Stimulated activated memory B cell treated with anti-CD40 and anti-IgM and Interleukin-4, amounts not matched to agents 10 μg/mL and 1 μg/mL and 100 μg/mL, for 72 hours (primary cell): ENCODE data around the gene ARRB1.
A peak's percentile ranks its signal among the peaks of the same experiment; 100 is the strongest.
"Not testable (repeated sequence)": the region's sequence is repeated elsewhere in the genome, so short reads cannot be mapped to it uniquely, and the experiment has no call there.

Experiments used
- ATAC-seq: fragments of 150-1000 bp; cut with Tn5 transposase; 2 replicates; pipeline ENCODE4 v1.10.0; 2021
- H3K27ac Mint-ChIP-seq: one replicate; pipeline ENCODE4 v1.8.0; 2022; ENCODE audit warnings: mild to moderate bottlenecking, mixed read lengths
- H3K27me3 Mint-ChIP-seq: one replicate; pipeline ENCODE4 v1.8.0; 2022; ENCODE audit warnings: mixed read lengths
- H3K36me3 Mint-ChIP-seq: one replicate; pipeline ENCODE4 v1.8.0; 2022; ENCODE audit warnings: mixed read lengths
- H3K4me1 Mint-ChIP-seq: one replicate; pipeline ENCODE4 v1.8.0; 2022; ENCODE audit warnings: mixed read lengths
- H3K4me3 Mint-ChIP-seq: one replicate; pipeline ENCODE4 v1.8.0; 2022; ENCODE audit warnings: mild to moderate bottlenecking, moderate library complexity, mixed read lengths
- H3K9me3 Mint-ChIP-seq: one replicate; pipeline ENCODE4 v1.8.0; 2022; ENCODE audit warnings: mixed read lengths

ARRB1 gene

GRCh38 chr11:75380245-75380644 is 28.8 kb upstream of the ARRB1 start:
- H3K27me3 Mint-ChIP-seq, result no peaks in the 10 kb centered on the region
- H3K27ac Mint-ChIP-seq, result peak overlapping the region; percentile 23
- H3K4me1 Mint-ChIP-seq, result peaks cover 13% of the 10 kb centered on the region
- no peaks in the 10 kb centered on the region for H3K36me3 Mint-ChIP-seq
- ATAC-seq, result no peak
- H3K4me3 Mint-ChIP-seq, result no peak overlapping the region
- no peaks in the 10 kb centered on the region for H3K9me3 Mint-ChIP-seq

DNA sequence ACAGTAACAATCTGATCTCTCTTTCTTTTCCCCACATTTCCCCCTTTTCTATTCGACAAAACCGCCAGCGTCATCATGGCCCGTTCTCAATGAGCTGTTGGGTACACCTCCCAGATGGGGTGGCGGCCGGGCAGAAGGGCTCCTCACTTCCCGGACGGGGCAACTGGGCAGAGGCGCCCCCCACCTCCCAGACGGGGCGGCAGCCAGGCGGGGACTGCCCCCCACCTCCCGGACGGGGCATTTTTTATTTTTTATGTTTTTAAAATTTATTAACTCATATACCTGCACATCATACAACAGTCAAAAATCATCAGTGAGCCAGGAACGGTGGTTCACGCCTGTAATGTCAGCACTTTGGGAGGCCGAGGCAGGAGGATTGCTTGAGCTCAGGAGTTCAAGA is 27.3 kb upstream of the ARRB1 start:
- H3K4me3 Mint-ChIP-seq, H3K4me1 Mint-ChIP-seq, H3K9me3 Mint-ChIP-seq, H3K27me3 Mint-ChIP-seq, H3K27ac Mint-ChIP-seq, H3K36me3 Mint-ChIP-seq, ATAC-seq: not testable (repeated sequence)

DNA sequence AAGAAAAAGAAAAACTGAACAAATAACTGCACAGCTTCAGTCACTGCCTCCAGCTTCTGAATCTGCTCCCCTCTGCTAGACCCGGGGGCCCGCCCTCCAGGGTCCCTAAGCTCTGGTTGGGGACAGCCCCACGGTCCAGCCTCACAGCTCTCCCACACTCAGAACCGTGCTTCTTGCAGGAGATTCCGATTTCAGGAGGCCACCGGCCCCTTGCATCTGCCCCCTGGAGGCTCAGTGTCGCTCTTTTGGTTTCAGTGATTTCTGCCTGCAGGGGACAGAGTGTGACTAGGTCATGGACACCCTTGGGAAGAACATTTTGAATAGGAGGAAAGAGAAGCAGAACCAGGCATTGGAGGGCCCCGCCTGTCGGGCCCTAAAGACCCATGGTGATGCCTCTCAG is 24.7 kb upstream of the ARRB1 start:
- Mint-ChIP-seq H3K36me3 (no peaks in the 10 kb centered on the region), H3K27me3 (no peaks in the 10 kb centered on the region), H3K27ac (no peak overlapping the region), H3K9me3 (no peaks in the 10 kb centered on the region), H3K4me1 (peaks cover 7% of the 10 kb centered on the region), H3K4me3 (no peak overlapping the region)
- no peak for ATAC-seq

DNA sequence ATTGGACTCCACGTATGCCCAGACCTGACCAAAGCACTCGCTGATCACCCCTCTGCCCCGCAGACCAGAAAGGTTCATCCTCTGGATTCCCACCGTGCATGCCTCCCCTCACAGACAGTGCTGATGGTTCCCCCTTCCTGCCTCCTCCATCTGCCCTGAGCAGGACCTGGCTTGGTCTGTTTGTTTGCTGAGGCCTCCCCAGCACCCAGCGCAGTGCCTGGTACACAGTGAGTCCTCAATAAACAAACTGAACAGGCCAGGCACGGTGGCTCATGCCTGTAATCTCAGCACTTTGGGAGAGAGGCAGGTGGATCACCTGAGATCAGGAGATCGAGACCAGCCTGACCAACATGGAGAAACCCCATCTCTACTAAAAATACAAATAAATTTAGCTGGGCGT is 24.2 kb upstream of the ARRB1 start:
- Mint-ChIP-seq H3K4me3 (no peak overlapping the region), H3K27ac (no peak overlapping the region), H3K4me1 (peaks cover 1% of the 10 kb centered on the region), H3K27me3 (no peaks in the 10 kb centered on the region), H3K9me3 (no peaks in the 10 kb centered on the region), H3K36me3 (no peaks in the 10 kb centered on the region)
- no peak for ATAC-seq

GRCh38 chr11:75374646-75375045 is 23.2 kb upstream of the ARRB1 start:
- H3K36me3 Mint-ChIP-seq, result no peaks in the 10 kb centered on the region

GRCh38 chr11:75373201-75373600 is 21.7 kb upstream of the ARRB1 start:
- H3K27ac Mint-ChIP-seq, result no peak overlapping the region
- no peaks in the 10 kb centered on the region for H3K27me3 Mint-ChIP-seq
- H3K36me3 Mint-ChIP-seq, result no peaks in the 10 kb centered on the region
- peaks cover 6% of the 10 kb centered on the region for H3K4me1 Mint-ChIP-seq
- no peaks in the 10 kb centered on the region for H3K9me3 Mint-ChIP-seq
- H3K4me3 Mint-ChIP-seq, result no peak overlapping the region
- no peak for ATAC-seq

More at GRCh38 chr11:75374646-75375045, 23.2 kb upstream of the ARRB1 start:
- Mint-ChIP-seq H3K27me3 (no peaks in the 10 kb centered on the region), H3K4me3 (no peak overlapping the region), H3K27ac (no peak overlapping the region), H3K4me1 (peaks cover 6% of the 10 kb centered on the region), H3K9me3 (no peaks in the 10 kb centered on the region)
- no peak for ATAC-seq

DNA sequence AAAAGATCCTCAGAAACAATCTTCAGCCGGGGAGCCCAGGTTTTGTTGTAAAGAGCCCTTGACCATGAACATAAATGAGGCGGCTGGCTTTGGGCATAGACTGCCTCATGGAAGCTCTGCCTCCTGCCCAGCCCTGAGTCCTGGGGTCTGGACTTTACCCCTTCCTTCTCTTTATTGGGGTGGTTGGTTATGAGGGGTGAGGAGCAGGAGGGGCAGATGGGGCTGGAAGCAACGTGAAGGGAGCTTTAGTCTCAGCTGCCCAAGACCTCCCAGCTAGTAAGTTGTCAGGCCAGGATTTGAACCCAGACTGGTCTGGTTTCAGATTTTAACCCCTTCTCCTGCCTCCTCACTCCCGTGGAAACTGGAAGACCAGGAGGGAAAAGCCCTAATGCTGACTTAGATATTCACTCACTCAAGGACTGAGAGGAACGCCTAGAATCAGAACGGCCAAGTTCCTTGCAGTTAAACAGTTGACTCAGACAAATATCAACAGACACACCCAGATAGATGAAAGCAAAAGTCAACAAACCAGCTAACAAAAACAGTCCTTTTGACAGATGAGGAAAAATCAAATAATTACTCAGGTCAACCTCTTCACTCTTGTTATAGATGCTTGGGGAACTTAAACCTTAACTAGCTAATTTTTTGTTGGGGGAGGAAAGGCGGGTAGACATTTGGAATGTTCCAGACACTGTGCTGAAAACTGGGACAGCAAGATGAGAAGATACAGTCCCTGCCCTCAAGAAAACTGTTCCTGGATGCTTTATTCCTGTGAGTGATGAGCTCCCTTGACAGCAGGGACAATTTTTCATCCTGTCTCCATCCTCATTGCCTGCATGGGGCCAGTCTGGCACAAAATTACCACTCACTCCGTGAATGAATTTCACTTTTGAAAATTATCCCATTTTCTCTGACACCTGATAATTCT is 20.8 kb upstream of the ARRB1 start:
- ATAC-seq, result no peak
- Mint-ChIP-seq H3K4me1 (peaks cover 6% of the 10 kb centered on the region), H3K9me3 (no peaks in the 10 kb centered on the region), H3K36me3 (no peaks in the 10 kb centered on the region), H3K27me3 (no peaks in the 10 kb centered on the region), H3K27ac (no peak overlapping the region), H3K4me3 (no peak overlapping the region)

DNA sequence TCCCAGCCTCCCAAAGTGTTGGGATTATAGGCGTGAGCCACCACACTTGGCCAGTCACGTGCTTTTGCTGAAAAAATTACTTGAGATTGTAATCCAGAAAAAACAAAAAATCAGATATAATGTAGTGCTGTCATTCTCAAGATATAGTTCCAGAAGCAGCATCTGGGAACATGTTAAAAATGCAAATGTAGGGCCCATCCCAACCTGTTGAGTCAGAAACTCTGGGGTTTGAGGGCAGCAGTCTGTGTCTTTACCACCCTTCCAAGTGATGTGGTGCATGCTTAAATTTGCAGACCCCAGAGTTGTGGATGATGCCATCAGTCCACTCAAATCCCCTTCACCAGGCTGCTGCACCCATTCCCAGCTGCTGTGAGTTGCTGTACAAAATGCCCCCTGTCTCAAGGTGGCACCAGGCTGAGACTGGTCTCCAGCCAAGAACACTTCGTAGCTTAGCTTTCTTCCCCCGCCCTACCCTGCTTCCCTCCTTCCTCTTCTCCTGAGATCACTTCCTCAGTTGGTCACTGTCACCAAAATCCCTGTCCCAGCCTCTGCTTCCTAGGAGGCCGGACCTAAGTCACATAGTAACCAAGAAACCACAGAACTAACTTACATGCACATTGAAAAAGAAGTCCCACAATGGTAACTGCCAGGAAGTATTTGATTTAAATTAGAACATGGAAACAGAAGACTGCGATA is 18.2 kb upstream of the ARRB1 start:
- H3K4me3 Mint-ChIP-seq, result no peak overlapping the region
- H3K27ac Mint-ChIP-seq, result no peak overlapping the region
- no peaks in the 10 kb centered on the region for H3K36me3 Mint-ChIP-seq
- H3K27me3 Mint-ChIP-seq, result no peaks in the 10 kb centered on the region
- peaks cover 6% of the 10 kb centered on the region for H3K4me1 Mint-ChIP-seq
- ATAC-seq, result no peak
- no peaks in the 10 kb centered on the region for H3K9me3 Mint-ChIP-seq

DNA sequence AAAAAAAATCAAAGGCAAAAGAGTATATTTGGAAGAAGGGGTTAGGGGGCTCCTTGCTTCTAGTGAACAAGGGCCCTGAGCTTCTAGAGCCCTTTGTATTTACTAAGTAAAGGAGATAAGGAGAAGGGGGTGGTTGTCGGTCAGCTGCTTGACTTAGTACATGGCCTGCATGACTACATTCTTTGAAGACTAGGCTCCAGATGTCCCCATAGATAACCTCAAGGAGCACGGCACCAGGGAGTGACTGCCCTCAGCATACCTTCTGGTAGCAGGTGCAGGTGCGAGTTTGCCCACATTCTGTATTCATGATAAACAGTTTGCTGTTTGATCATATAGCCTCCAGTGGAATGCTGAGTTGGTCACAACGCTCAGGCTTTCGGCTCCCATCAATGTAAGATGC is 15.4 kb upstream of the ARRB1 start:
- not testable (repeated sequence) for H3K4me3 Mint-ChIP-seq, H3K36me3 Mint-ChIP-seq, H3K9me3 Mint-ChIP-seq, H3K4me1 Mint-ChIP-seq, H3K27me3 Mint-ChIP-seq, H3K27ac Mint-ChIP-seq, ATAC-seq

DNA sequence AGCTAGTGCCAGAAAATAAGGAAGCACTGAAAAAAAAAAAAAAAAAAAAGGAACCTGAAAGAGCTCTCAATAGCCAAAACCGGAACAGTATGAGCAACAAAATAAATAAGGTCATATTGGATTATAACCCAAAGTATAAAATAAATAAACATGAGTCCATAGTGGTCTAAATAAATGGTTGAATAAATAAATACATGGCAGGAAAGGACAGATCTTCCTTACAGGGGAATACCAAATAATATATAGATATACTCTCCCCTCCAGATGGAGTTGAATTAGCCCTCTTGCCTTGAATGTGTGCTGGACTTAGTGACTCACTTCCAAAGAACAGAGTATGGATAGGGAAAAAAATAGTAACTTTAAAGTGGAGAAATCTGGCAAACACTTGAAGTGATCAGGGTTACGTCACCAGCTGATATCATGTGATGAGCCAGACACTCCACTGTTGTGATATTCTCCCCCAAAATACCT is 14.3 kb upstream of the ARRB1 start:
- no peak for ATAC-seq
- no peaks in the 10 kb centered on the region for H3K27me3 Mint-ChIP-seq
- H3K27ac Mint-ChIP-seq, result no peak overlapping the region
- peaks cover 9% of the 10 kb centered on the region for H3K4me1 Mint-ChIP-seq
- no peaks in the 10 kb centered on the region for H3K36me3 Mint-ChIP-seq
- no peaks in the 10 kb centered on the region for H3K9me3 Mint-ChIP-seq
- no peak overlapping the region for H3K4me3 Mint-ChIP-seq

DNA sequence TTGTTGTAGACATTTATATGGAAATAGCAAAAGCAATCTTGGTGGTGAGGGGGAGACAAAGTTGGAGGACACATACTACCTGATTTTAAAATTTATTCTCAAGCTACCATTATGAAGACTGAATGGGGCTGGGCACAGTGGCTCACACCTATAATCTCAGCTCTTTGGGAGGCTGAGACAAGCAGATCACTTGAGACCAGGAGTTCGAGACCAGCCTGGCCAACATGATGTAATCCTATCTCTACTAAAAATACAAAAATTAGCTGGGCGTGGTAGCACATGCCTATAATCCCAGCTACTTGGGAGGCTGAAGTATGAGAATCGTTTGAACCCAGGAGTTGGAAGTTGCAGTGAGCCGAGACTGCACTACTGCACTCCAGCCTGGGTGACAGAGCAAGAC is 10.8 kb upstream of the ARRB1 start:
- H3K9me3 Mint-ChIP-seq, ATAC-seq, H3K27ac Mint-ChIP-seq, H3K27me3 Mint-ChIP-seq, H3K36me3 Mint-ChIP-seq, H3K4me3 Mint-ChIP-seq: not testable (repeated sequence)
- peaks cover 13% of the 10 kb centered on the region for H3K4me1 Mint-ChIP-seq

- Mint-ChIP-seq H3K27me3 (no peaks in the 10 kb centered on the region), H3K27ac (no peak overlapping the region), H3K4me3 (no peak overlapping the region), H3K36me3 (no peaks in the 10 kb centered on the region), H3K4me1 (peaks cover 29% of the 10 kb centered on the region), H3K9me3 (no peaks in the 10 kb centered on the region)
- ATAC-seq, result no peak
Measured at GRCh38 chr11:75356613-75357012, 5.2 kb upstream of the ARRB1 start.

DNA sequence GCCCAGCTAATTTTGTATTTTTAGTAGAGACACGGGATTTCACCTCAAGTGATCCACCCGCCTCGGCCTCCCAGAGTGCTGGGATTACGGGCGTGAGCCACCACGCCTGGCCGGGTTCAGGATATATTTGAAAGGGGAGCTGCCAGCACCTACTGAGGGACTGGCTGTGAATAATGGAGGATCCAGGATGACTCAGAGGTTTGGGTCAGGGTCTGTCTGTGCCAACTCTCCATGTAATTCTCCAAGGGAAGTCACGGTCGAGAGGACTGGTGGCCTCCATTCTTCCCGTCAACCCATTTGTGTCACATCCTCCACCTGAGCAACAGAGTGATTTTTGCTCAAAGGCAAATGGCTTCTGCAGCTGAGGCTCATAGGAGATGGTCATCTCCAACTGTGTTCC is 3.6 kb upstream of the ARRB1 start:
- ATAC-seq, result no peak
- H3K4me3 Mint-ChIP-seq, result no peak overlapping the region
- no peak overlapping the region for H3K27ac Mint-ChIP-seq
- H3K9me3 Mint-ChIP-seq, result no peaks in the 10 kb centered on the region
- H3K36me3 Mint-ChIP-seq, result no peaks in the 10 kb centered on the region
- no peaks in the 10 kb centered on the region for H3K27me3 Mint-ChIP-seq
- peaks cover 32% of the 10 kb centered on the region for H3K4me1 Mint-ChIP-seq

- H3K27me3 Mint-ChIP-seq, result no peaks in the 10 kb centered on the region
- H3K9me3 Mint-ChIP-seq, result no peaks in the 10 kb centered on the region
- peak overlapping the region; percentile 77 for H3K4me3 Mint-ChIP-seq
- peak overlapping the region; percentile 38 for H3K27ac Mint-ChIP-seq
- H3K4me1 Mint-ChIP-seq, result peaks cover 30% of the 10 kb centered on the region
- no peak for ATAC-seq
- H3K36me3 Mint-ChIP-seq, result no peaks in the 10 kb centered on the region
Measured at GRCh38 chr11:75352588-75353206, 1.2 kb upstream of the ARRB1 start.

DNA sequence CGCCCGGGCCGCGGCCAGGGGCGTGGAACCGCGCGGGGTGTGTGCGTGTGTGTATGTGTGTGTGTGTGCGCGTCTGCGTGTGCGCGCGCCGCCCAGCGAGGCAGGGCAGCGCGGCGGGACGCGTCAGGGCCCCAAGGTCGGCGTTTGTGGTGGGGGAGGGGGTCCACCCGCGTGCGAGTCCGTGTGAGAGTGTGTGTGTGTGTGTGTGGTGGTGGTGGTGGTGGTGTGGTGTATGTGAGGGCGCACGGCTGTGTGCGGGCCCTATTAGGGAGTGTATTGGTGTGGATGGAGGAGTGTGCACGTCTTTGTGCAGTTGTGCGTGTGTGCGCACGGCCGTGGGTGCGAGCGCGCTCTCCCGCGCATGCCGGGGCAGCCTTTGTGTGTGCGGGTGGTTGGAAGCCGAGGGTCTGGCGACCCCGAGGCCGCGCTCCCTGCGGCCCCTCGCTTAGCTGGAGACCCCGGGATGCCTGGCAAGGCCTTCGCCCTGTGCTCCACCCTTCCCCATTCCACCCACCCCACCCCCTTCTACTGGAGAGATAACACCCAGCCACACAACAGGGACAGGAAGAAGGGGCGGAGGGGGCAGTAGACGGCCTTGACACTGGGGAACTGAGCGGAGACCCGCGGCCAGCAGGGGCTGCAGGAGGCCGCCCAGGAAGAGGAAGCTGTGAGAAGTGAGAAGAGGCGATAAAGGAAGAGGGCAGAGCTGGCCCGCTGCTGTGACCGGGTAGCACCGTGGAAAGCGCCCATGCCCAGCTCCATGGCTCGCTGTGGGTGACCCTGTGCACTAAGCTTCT is 528 bp upstream of the ARRB1 start:
- peaks cover 30% of the 10 kb centered on the region for H3K4me1 Mint-ChIP-seq
- peak overlapping the region; percentile 77 for H3K4me3 Mint-ChIP-seq
- H3K9me3 Mint-ChIP-seq, result no peaks in the 10 kb centered on the region

More for the DNA sequence above, 528 bp upstream of the ARRB1 start:
- peak overlapping the region; percentile 38 for H3K27ac Mint-ChIP-seq
- no peaks in the 10 kb centered on the region for H3K27me3 Mint-ChIP-seq
- H3K36me3 Mint-ChIP-seq, result no peaks in the 10 kb centered on the region
- ATAC-seq, result peak; percentile 78
